IMR-90 (cell line): Measurements from ENCODE around the gene PEAK1. TPM values are rescaled to one million over a fixed set of nuclear protein-coding genes. Genes with fewer than 3 reads are reported as not detected.

Source experiments
- ATAC-seq: fragments of 200-7000 bp; cut with Tn5 transposase; 2 replicates; pipeline ENCODE4 v1.9.1; 2020; ENCODE audit warnings: low read depth, mild to moderate bottlenecking, moderate library complexity
- BruUV-seq: library from RNA; stranded (reverse); fragments of 400-500 nt; replicated peaks from 2 replicates; lab custom pipeline; 2021; lab: Mats Ljungman, UMichigan
- CTCF ChIA-PET: fragments of 300-600 bp; formaldehyde crosslinking; extraction: SDS; loops from one replicate; lab custom pipeline; 2021; ENCODE audit warnings: antibody characterized with exemption; lab: Yijun Ruan, JAX
- POLR2A ChIA-PET: fragments of 300-600 bp; sonication (Branson Sonifier 250); formaldehyde crosslinking; loops from one replicate; lab custom pipeline; 2022; ENCODE audit warnings: antibody characterized with exemption; ENCODE audit not compliant: unreplicated experiment; lab: Charles Lee
- DNase-seq: peaks from one replicate; pipeline ENCODE4 v3.0.0; 2013
- H2AFZ ChIP-seq: replicated peaks from 2 replicates; pipeline ENCODE3; 2013; ENCODE audit warnings: low read length, mild to moderate bottlenecking; ENCODE audit not compliant: poor library complexity
- H2AK5ac ChIP-seq: 2 replicates; pipeline ENCODE4 v1.6.1; 2013; ENCODE audit warnings: low read depth, low read length, inconsistent platforms
- H2AK9ac ChIP-seq: replicated peaks from 2 replicates; pipeline ENCODE3; 2013; ENCODE audit warnings: mild to moderate bottlenecking, low read depth, low read length, moderate library complexity; ENCODE audit not compliant: poor library complexity
- H2BK120ac ChIP-seq: 2 replicates; pipeline ENCODE4 v1.6.1; 2013; ENCODE audit warnings: low read depth, low read length, inconsistent platforms
- H2BK15ac ChIP-seq: 3 replicates; pipeline ENCODE4 v1.6.1; 2013; ENCODE audit warnings: low read depth, low read length, inconsistent platforms
- H2BK20ac ChIP-seq: 2 replicates; pipeline ENCODE4 v1.6.1; 2013; ENCODE audit warnings: low read depth, mild to moderate bottlenecking, inconsistent platforms, low read length, moderate library complexity
- H2BK5ac ChIP-seq: 2 replicates; pipeline ENCODE4 v1.6.1; 2013; ENCODE audit warnings: mild to moderate bottlenecking, low read depth, low read length, inconsistent platforms; ENCODE audit not compliant: poor library complexity, severe bottlenecking
- H3K14ac ChIP-seq: replicated peaks from 2 replicates; pipeline ENCODE4 v1.6.1; 2013; ENCODE audit warnings: low read depth, low read length, inconsistent platforms
- H3K18ac ChIP-seq: 2 replicates; pipeline ENCODE4 v1.6.1; 2013; ENCODE audit warnings: low read depth, low read length, control low read depth
- H3K23ac ChIP-seq: 2 replicates; pipeline ENCODE4 v1.6.1; 2013; ENCODE audit warnings: low read depth, low read length, inconsistent platforms
- H3K27ac ChIP-seq: 2 replicates; pipeline ENCODE4 v1.5.1; 2013; ENCODE audit warnings: mild to moderate bottlenecking, control low read depth, low read length; ENCODE audit not compliant: insufficient read depth
- H3K27me3 ChIP-seq: 2 replicates; pipeline ENCODE4 v1.6.1; 2013; ENCODE audit warnings: low read length; ENCODE audit not compliant: control insufficient read depth, insufficient read depth
- H3K36me3 ChIP-seq: 2 replicates; pipeline ENCODE4 v1.6.1; 2013; ENCODE audit warnings: low read length, mixed read lengths; ENCODE audit not compliant: control insufficient read depth, insufficient read depth
- H3K4ac ChIP-seq: 2 replicates; pipeline ENCODE4 v1.6.1; 2013; ENCODE audit warnings: low read depth, low read length, inconsistent platforms
- H3K4me1 ChIP-seq: 2 replicates; pipeline ENCODE4 v1.6.1; 2013; ENCODE audit warnings: low read length, mixed read lengths; ENCODE audit not compliant: control insufficient read depth, insufficient read depth
- H3K4me2 ChIP-seq: 2 replicates; pipeline ENCODE4 v1.6.1; 2013; ENCODE audit warnings: low read depth, mild to moderate bottlenecking, control low read depth, low read length, moderate library complexity
- H3K4me3 ChIP-seq: 2 replicates; pipeline ENCODE4 v1.5.1; 2013; ENCODE audit warnings: low read depth, mild to moderate bottlenecking, control low read depth, low read length, moderate library complexity; ENCODE audit not compliant: insufficient read depth
- H3K56ac ChIP-seq: 2 replicates; pipeline ENCODE4 v1.6.1; 2013; ENCODE audit warnings: low read length, inconsistent platforms; ENCODE audit not compliant: insufficient read depth; ENCODE audit errors: extremely low read depth
- H3K79me1 ChIP-seq, 2 experiments: 2 replicates each; pipeline ENCODE4 v1.6.1; 2013; ENCODE audit warnings: low read length in 2 of 2, inconsistent platforms in 1 of 2, low read depth in 1 of 2
- H3K9ac ChIP-seq: 2 replicates; pipeline ENCODE4 v1.6.1; 2013; ENCODE audit warnings: low read depth, low read length, control low read depth
- H3K9me1 ChIP-seq: 2 replicates; pipeline ENCODE4 v1.6.1; 2013; ENCODE audit warnings: low read length, inconsistent platforms; ENCODE audit not compliant: insufficient read depth
- H3K9me3 ChIP-seq: 2 replicates; pipeline ENCODE4 v1.6.1; 2013; ENCODE audit warnings: low read length; ENCODE audit not compliant: control insufficient read depth, insufficient read depth
- H4K20me1 ChIP-seq: 2 replicates; pipeline ENCODE4 v1.6.1; 2013; ENCODE audit warnings: low read length, inconsistent platforms; ENCODE audit not compliant: insufficient read depth
- H4K5ac ChIP-seq: 2 replicates; pipeline ENCODE4 v1.6.1; 2013; ENCODE audit warnings: mild to moderate bottlenecking, low read depth, low read length, control low read depth
- H4K8ac ChIP-seq, 2 experiments: 2 replicates each; pipeline ENCODE4 v1.6.1; 2013; ENCODE audit warnings: low read depth in 2 of 2, low read length in 2 of 2, control low read depth in 1 of 2, inconsistent platforms in 1 of 2
- H4K91ac ChIP-seq: 2 replicates; pipeline ENCODE4 v1.6.1; 2013; ENCODE audit warnings: low read depth, low read length, inconsistent platforms; ENCODE audit not compliant: insufficient read depth
- BHLHE40 ChIP-seq: fragments of 150-350 bp; IDR thresholded peaks from 2 replicates; pipeline ENCODE4 v1.6.1; 2016; ENCODE audit warnings: mild to moderate bottlenecking, low read depth, low read length
- CEBPB ChIP-seq: IDR thresholded peaks from 2 replicates; pipeline ENCODE4 v1.6.1; 2012; ENCODE audit warnings: low read depth, low read length, improper control_type of control experiment
- CTCF ChIP-seq: conservative IDR thresholded peaks from 2 replicates; pipeline ENCODE4 v1.5.1; 2012; ENCODE audit warnings: mild to moderate bottlenecking, low read depth, low read length, improper control_type of control experiment
- ELK1 ChIP-seq: fragments of 150-350 bp; IDR thresholded peaks from 2 replicates; pipeline ENCODE4 v1.6.1; 2016; ENCODE audit warnings: low read depth, mild to moderate bottlenecking, low read length, moderate library complexity, borderline replicate concordance
- FOS ChIP-seq: fragments of 150-350 bp; IDR thresholded peaks from 2 replicates; pipeline ENCODE4 v1.6.1; 2016; ENCODE audit warnings: low read depth, low read length
- MAZ ChIP-seq: IDR thresholded peaks from 2 replicates; pipeline ENCODE4 v1.6.1; 2012; ENCODE audit warnings: low read depth, mild to moderate bottlenecking, low read length, improper control_type of control experiment, moderate library complexity, borderline replicate concordance
- MXI1 ChIP-seq: IDR thresholded peaks from 2 replicates; pipeline ENCODE4 v1.6.1; 2012; ENCODE audit warnings: low read depth, mild to moderate bottlenecking, low read length, moderate library complexity, borderline replicate concordance
- NFE2L2 ChIP-seq: fragments of 150-350 bp; IDR thresholded peaks from 2 replicates; pipeline ENCODE4 v1.6.1; 2016; ENCODE audit warnings: low read depth, mild to moderate bottlenecking, low read length
- POLR2A ChIP-seq: IDR thresholded peaks from 2 replicates; pipeline ENCODE4 v1.6.1; 2012; ENCODE audit warnings: mild to moderate bottlenecking, low read depth, low read length
- RAD21 ChIP-seq: IDR thresholded peaks from 2 replicates; pipeline ENCODE4 v1.6.1; 2012; ENCODE audit warnings: low read length, improper control_type of control experiment
- RCOR1 ChIP-seq: IDR thresholded peaks from 2 replicates; pipeline ENCODE4 v1.6.1; 2012; ENCODE audit warnings: mild to moderate bottlenecking, low read length, improper control_type of control experiment; ENCODE audit not compliant: insufficient replicate concordance
- RFX5 ChIP-seq: IDR thresholded peaks from 2 replicates; pipeline ENCODE4 v1.8.0; 2012; ENCODE audit warnings: low read depth, mild to moderate bottlenecking, low read length, moderate library complexity
- SMC3 ChIP-seq: fragments of 150-350 bp; IDR thresholded peaks from 2 replicates; pipeline ENCODE4 v1.6.1; 2016; ENCODE audit warnings: low read depth, mild to moderate bottlenecking, antibody characterized with exemption, low read length, moderate library complexity
- USF2 ChIP-seq: fragments of 150-350 bp; IDR thresholded peaks from 2 replicates; pipeline ENCODE4 v1.6.1; 2017; ENCODE audit warnings: mild to moderate bottlenecking, antibody characterized with exemption, low read length, low read depth
- WGBS, 2 experiments: methylation state at CpG; one replicate each; pipeline versions ENCODE4 v1.1.5 to v1.1.7; 2013; ENCODE audit warnings: missing lambda C conversion rate in 2 of 2; ENCODE audit not compliant: insufficient read length in 1 of 2; ENCODE audit errors: extremely low coverage in 2 of 2; 5-methylcytosine and 5-hydroxymethylcytosine counted together
- dilution Hi-C: fragments of 300-500 bp; cut with HindIII; formaldehyde crosslinking; loops from one replicate; pipeline ENCODE4 v1.14.3; 2018; ENCODE audit warnings: low sequenced_read_pairs; ENCODE audit not compliant: unreplicated experiment
- in situ Hi-C: fragments of 300-500 bp; cut with MboI; formaldehyde crosslinking; loops from 3 replicates; pipeline ENCODE4 v1.14.3; 2019; ENCODE audit warnings: low sequenced_read_pairs, inconsistent platforms, mixed read lengths
- intact Hi-C: fragments of 100-400 bp; cut with micrococcal nuclease; formaldehyde crosslinking; loops from 2 replicates; pipeline ENCODE4 v1.10.0; 2022
- polyA plus RNA-seq, 3 experiments: library from polyadenylated mRNA; depleted of rRNA; stranded (reverse); fragments of >200 nt; gene quantifications; 2 replicates each; pipeline ENCODE4 v1.2.3, GENCODE V29; 2012; ENCODE audit warnings: low replicate concordance in 1 of 3
- total RNA-seq: library from RNA; depleted of rRNA; stranded (reverse); fragments of >200 nt; gene quantifications from 2 replicates; pipeline ENCODE4 v1.2.3, GENCODE V29; 2012

Gene PEAK1
- total and polyA plus RNA-seq, 2 of the 4 experiments (the other 2 are of a cell fraction) = 21.5 to 43.9 TPM

- Histone ChIP-seq H3K9me1 (peaks cover 9% of the 10 kb centered on the region), H3K9me3 (peaks cover 1% of the 10 kb centered on the region; the same call in 1 of the 2 replicates), H3K27ac (no peak overlapping the region), H4K8ac (no peak overlapping the region), H2BK120ac (no peak overlapping the region), H2AK9ac (no peak overlapping the region), H3K27me3 (no peaks in the 10 kb centered on the region), H3K4me2 (no peak overlapping the region), H3K9ac (no peak overlapping the region), H3K23ac (no peak overlapping the region), H3K56ac (no peak overlapping the region), H2AFZ (no peak overlapping the region), H2BK15ac (no peak overlapping the region), H3K36me3 (0 out of 2 replicates have a peak, but pooled peaks cover 2% of the 10 kb centered on the region), H3K18ac (no peak overlapping the region), H4K20me1 (peaks cover 92% of the 10 kb centered on the region), H3K4ac (no peak overlapping the region), H4K5ac (no peak overlapping the region), H3K4me1 (peaks cover 4% of the 10 kb centered on the region), H2BK5ac (no peak overlapping the region), H3K14ac (no peak overlapping the region), H2BK20ac (no peak overlapping the region), H4K91ac (no peak overlapping the region), H3K79me1 (peaks cover 7 to 82% of the 10 kb centered on the region in 2 experiments; a peak in 3 of 4 replicates), H2AK5ac (no peak overlapping the region), H3K4me3 (no peak overlapping the region)
- in situ Hi-C loops (no loop called here), intact Hi-C loops (no loop called here), dilution Hi-C loops (no loop called here)
- ATAC-seq (no peak), DNase-seq (no peak)
- ChIA-PET POLR2A (no interaction called here), CTCF (interaction anchor here (1.1 kb wide), 1 partner anchor 86 kb away, joined by 3 read pairs; no protein-coding TSS in a partner anchor)
- no TSS peak for BruUV-seq
- WGBS, 2 experiments = 83% methylated on average over 1 of the region's 7 CpGs; no CpG with 5 or more reads in 1 of the 2 experiments
- TF ChIP-seq POLR2A = no peak
- no peak for TF ChIP-seq NFE2L2
- no peak for TF ChIP-seq SMC3
- no peak for TF ChIP-seq MAZ
- no peak for TF ChIP-seq USF2
- no peak for TF ChIP-seq CTCF
- TF ChIP-seq RFX5 = no peak
- no peak for TF ChIP-seq FOS
- no peak for TF ChIP-seq MXI1
- TF ChIP-seq BHLHE40 = no peak
- no peak for TF ChIP-seq RAD21
- no peak for TF ChIP-seq CEBPB
- TF ChIP-seq RCOR1 = no peak
- no peak for TF ChIP-seq ELK1
Measured at GRCh38 chr15:77410701-77411618, 8.9 kb downstream of the PEAK1 start.
